WTC11 (cell line): ENCODE results near the gene SLC1A7.

ENCODE experiments used
- CREB1 ChIP-seq: sonication (generic); formaldehyde crosslinking; IDR thresholded peaks from 2 replicates; pipeline ENCODE4 v1.8.0; 2023; ENCODE audit warnings: mild to moderate bottlenecking, missing genetic modification reagents
- CTCF ChIP-seq: fragments of 200-600 bp; IDR thresholded peaks from 2 replicates; pipeline ENCODE4 v1.8.0; 2022; ENCODE audit warnings: antibody characterized with exemption
- NFE2L1 ChIP-seq: sonication (generic); formaldehyde crosslinking; IDR thresholded peaks from 2 replicates; pipeline ENCODE4 v1.8.1; 2023; ENCODE audit warnings: missing genetic modification reagents
- NFYB ChIP-seq: sonication (generic); formaldehyde crosslinking; conservative IDR thresholded peaks from 2 replicates; pipeline ENCODE4 v1.8.0; 2022; ENCODE audit warnings: low read depth, missing genetic modification reagents
- NR2C2 ChIP-seq: sonication (generic); formaldehyde crosslinking; IDR thresholded peaks from 2 replicates; pipeline ENCODE4 v1.8.0; 2022; ENCODE audit warnings: mild to moderate bottlenecking, missing genetic modification reagents
- SMAD3 ChIP-seq: sonication (generic); formaldehyde crosslinking; IDR thresholded peaks from 2 replicates; pipeline ENCODE4 v1.8.0; 2022; ENCODE audit warnings: missing genetic modification reagents, mild to moderate bottlenecking, borderline replicate concordance
- SP1 ChIP-seq: sonication (generic); formaldehyde crosslinking; conservative IDR thresholded peaks from 2 replicates; pipeline ENCODE4 v1.8.1; 2022; ENCODE audit warnings: missing genetic modification reagents
- TCF7 ChIP-seq: sonication (generic); formaldehyde crosslinking; IDR thresholded peaks from 2 replicates; pipeline ENCODE4 v1.8.0; 2022; ENCODE audit warnings: mild to moderate bottlenecking, low read depth, missing genetic modification reagents, moderate library complexity
- TP53 ChIP-seq: sonication (generic); formaldehyde crosslinking; IDR thresholded peaks from 2 replicates; pipeline ENCODE4 v1.8.1; 2023; ENCODE audit warnings: mild to moderate bottlenecking, missing genetic modification reagents
- ZNF121 ChIP-seq: sonication (generic); formaldehyde crosslinking; IDR thresholded peaks from 2 replicates; pipeline ENCODE4 v1.8.0; 2023; ENCODE audit warnings: missing genetic modification reagents
- ZNF263 ChIP-seq: sonication (generic); formaldehyde crosslinking; IDR thresholded peaks from 2 replicates; pipeline ENCODE4 v1.8.1; 2022; ENCODE audit warnings: low read depth, mild to moderate bottlenecking, moderate library complexity, missing genetic modification reagents
- TF ChIP-seq, protein P1 (sequence below): sonication (generic); formaldehyde crosslinking; IDR thresholded peaks from 2 replicates; pipeline ENCODE4 v1.8.0; 2022; ENCODE audit warnings: mild to moderate bottlenecking, missing genetic modification reagents
- TF ChIP-seq, protein P2 (sequence below): sonication (generic); formaldehyde crosslinking; IDR thresholded peaks from 2 replicates; pipeline ENCODE4 v1.8.1; 2023; ENCODE audit warnings: mild to moderate bottlenecking, missing genetic modification reagents, borderline replicate concordance

- no peak for TF ChIP-seq SMAD3 (CRISPR knock-in tag)
- no peak for TF ChIP-seq CTCF
- TF ChIP-seq NFE2L1 (CRISPR knock-in tag): no peak
- no peak for TF ChIP-seq TCF7 (CRISPR knock-in tag)
- TF ChIP-seq NFYB (CRISPR knock-in tag): no peak
- TF ChIP-seq ZNF263: no peak
- TF ChIP-seq TP53 (CRISPR knock-in tag): no peak
- TF ChIP-seq ZNF121 (CRISPR knock-in tag): no peak
- TF ChIP-seq, protein P1, sequence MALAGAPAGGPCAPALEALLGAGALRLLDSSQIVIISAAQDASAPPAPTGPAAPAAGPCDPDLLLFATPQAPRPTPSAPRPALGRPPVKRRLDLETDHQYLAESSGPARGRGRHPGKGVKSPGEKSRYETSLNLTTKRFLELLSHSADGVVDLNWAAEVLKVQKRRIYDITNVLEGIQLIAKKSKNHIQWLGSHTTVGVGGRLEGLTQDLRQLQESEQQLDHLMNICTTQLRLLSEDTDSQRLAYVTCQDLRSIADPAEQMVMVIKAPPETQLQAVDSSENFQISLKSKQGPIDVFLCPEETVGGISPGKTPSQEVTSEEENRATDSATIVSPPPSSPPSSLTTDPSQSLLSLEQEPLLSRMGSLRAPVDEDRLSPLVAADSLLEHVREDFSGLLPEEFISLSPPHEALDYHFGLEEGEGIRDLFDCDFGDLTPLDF (CRISPR knock-in tag): no peak
- TF ChIP-seq, protein P2, sequence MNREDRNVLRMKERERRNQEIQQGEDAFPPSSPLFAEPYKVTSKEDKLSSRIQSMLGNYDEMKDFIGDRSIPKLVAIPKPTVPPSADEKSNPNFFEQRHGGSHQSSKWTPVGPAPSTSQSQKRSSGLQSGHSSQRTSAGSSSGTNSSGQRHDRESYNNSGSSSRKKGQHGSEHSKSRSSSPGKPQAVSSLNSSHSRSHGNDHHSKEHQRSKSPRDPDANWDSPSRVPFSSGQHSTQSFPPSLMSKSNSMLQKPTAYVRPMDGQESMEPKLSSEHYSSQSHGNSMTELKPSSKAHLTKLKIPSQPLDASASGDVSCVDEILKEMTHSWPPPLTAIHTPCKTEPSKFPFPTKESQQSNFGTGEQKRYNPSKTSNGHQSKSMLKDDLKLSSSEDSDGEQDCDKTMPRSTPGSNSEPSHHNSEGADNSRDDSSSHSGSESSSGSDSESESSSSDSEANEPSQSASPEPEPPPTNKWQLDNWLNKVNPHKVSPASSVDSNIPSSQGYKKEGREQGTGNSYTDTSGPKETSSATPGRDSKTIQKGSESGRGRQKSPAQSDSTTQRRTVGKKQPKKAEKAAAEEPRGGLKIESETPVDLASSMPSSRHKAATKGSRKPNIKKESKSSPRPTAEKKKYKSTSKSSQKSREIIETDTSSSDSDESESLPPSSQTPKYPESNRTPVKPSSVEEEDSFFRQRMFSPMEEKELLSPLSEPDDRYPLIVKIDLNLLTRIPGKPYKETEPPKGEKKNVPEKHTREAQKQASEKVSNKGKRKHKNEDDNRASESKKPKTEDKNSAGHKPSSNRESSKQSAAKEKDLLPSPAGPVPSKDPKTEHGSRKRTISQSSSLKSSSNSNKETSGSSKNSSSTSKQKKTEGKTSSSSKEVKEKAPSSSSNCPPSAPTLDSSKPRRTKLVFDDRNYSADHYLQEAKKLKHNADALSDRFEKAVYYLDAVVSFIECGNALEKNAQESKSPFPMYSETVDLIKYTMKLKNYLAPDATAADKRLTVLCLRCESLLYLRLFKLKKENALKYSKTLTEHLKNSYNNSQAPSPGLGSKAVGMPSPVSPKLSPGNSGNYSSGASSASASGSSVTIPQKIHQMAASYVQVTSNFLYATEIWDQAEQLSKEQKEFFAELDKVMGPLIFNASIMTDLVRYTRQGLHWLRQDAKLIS (CRISPR knock-in tag): no peak
- no peak for TF ChIP-seq SP1 (CRISPR knock-in tag)
- TF ChIP-seq CREB1 (CRISPR knock-in tag): no peak
- no peak for TF ChIP-seq NR2C2
Observed at GRCh38 chr1:53140451-53140850, 2.0 kb downstream of the SLC1A7 start.
